Activated naive CD4-positive, alpha-beta T cell treated with anti-CD3 and anti-CD28 coated beads for 36 hours (primary cell): Measurements from ENCODE around the gene SELP. TPM values are rescaled to one million over a fixed set of nuclear protein-coding genes. Genes with fewer than 3 reads are reported as not detected.

Experiments used
- CTCF ChIA-PET: fragments of 350-600 bp; sonication (Branson Sonifier 250); formaldehyde crosslinking; loops from one replicate; lab custom pipeline; 2021; ENCODE audit warnings: antibody characterized with exemption; lab: Charles Lee
- DNase-seq: peaks from one replicate; pipeline ENCODE4 v3.0.0-alpha.2; 2020
- H3K27ac Mint-ChIP-seq: one replicate; pipeline ENCODE4 v1.8.0; 2021; ENCODE audit warnings: mild to moderate bottlenecking, mixed read lengths
- H3K27me3 Mint-ChIP-seq: one replicate; pipeline ENCODE4 v1.8.0; 2021; ENCODE audit warnings: low read depth, mixed read lengths
- H3K36me3 Mint-ChIP-seq: one replicate; pipeline ENCODE4 v1.8.0; 2021; ENCODE audit warnings: low read depth, mixed read lengths
- H3K4me1 Mint-ChIP-seq: one replicate; pipeline ENCODE4 v1.8.0; 2021; ENCODE audit warnings: low read depth, mixed read lengths
- H3K4me3 Mint-ChIP-seq: one replicate; pipeline ENCODE4 v1.8.0; 2021; ENCODE audit warnings: mild to moderate bottlenecking, moderate library complexity, mixed read lengths
- H3K9me3 Mint-ChIP-seq: one replicate; pipeline ENCODE4 v1.8.0; 2021; ENCODE audit warnings: mixed read lengths
- intact Hi-C: fragments of 100-400 bp; cut with micrococcal nuclease; formaldehyde crosslinking; loops from one replicate; pipeline ENCODE4 v1.15.1; 2023
- total RNA-seq, 2 experiments: library from RNA; stranded (reverse); gene quantifications; one replicate each; pipeline ENCODE4 v1.2.3, GENCODE V29; 2021

Gene SELP
- total RNA-seq, 2 experiments from 2014 or later, result 2.4 to 2.6 TPM

GRCh38 chr1:169618367-169618766, 11.6 kb downstream of the SELP start:
- no peak overlapping the region for H3K27ac Mint-ChIP-seq
- intact Hi-C loops, result no loop called here
- H3K36me3 Mint-ChIP-seq, result no peaks in the 10 kb centered on the region
- H3K4me3 Mint-ChIP-seq, result no peak overlapping the region
- no peak for DNase-seq
- no peaks in the 10 kb centered on the region for H3K9me3 Mint-ChIP-seq
- H3K4me1 Mint-ChIP-seq, result peaks cover 26% of the 10 kb centered on the region
- CTCF ChIA-PET, result no interaction called here
- no peaks in the 10 kb centered on the region for H3K27me3 Mint-ChIP-seq

GRCh38 chr1:169615803-169616202, 14.1 kb downstream of the SELP start:
- CTCF ChIA-PET, result interaction anchor here (0.7 to 7.4 kb wide), 8 partner anchors 10 to 105 kb away, joined by 3 to 68 read pairs (median 3); no protein-coding TSS in a partner anchor
- H3K36me3 Mint-ChIP-seq, result no peaks in the 10 kb centered on the region
- peaks cover 23% of the 10 kb centered on the region for H3K4me1 Mint-ChIP-seq
- H3K4me3 Mint-ChIP-seq, result no peak overlapping the region
- intact Hi-C loops, result no loop called here
- no peaks in the 10 kb centered on the region for H3K27me3 Mint-ChIP-seq
- H3K9me3 Mint-ChIP-seq, result no peaks in the 10 kb centered on the region
- DNase-seq, result no peak
- no peak overlapping the region for H3K27ac Mint-ChIP-seq

GRCh38 chr1:169610858-169611257, 19.1 kb downstream of the SELP start:
- Mint-ChIP-seq H3K36me3 (no peaks in the 10 kb centered on the region), H3K4me3 (no peak overlapping the region), H3K9me3 (no peaks in the 10 kb centered on the region), H3K27me3 (no peaks in the 10 kb centered on the region), H3K4me1 (peaks cover 25% of the 10 kb centered on the region), H3K27ac (no peak overlapping the region)
- intact Hi-C loops, result no loop called here
- DNase-seq, result no peak
- CTCF ChIA-PET, result interaction anchor here (0.8 to 7.4 kb wide), 7 partner anchors 9 to 102 kb away, joined by 3 to 68 read pairs (median 3); partner anchors contain the start of gene F5

DNA sequence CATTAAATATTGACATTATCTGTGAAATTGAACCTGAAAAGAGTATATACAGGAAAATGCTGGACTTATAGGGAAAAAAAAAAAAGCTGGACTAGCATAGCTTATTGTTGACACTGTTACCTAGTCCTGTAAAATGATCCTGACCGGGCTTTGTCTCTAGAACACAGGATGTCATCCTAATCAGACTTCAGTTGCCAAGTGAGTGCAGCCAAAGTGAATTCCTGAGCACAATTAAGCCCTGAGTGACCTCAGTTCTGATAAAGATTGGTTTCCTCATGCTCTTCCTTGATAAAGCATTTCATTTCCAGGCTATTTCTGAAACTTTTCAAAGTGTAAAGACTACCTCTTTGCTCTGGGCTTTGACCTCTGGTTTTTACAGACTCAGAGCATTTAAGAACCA, 19.8 kb downstream of the SELP start:
- intact Hi-C loops, result no loop called here
- H3K4me1 Mint-ChIP-seq, result peaks cover 27% of the 10 kb centered on the region
- no peak overlapping the region for H3K27ac Mint-ChIP-seq
- H3K4me3 Mint-ChIP-seq, result no peak overlapping the region
- no peak for DNase-seq
- CTCF ChIA-PET, result interaction anchor here (0.6 to 1.6 kb wide), 5 partner anchors 9 to 232 kb away, joined by 3 to 8 read pairs (median 3); no protein-coding TSS in a partner anchor
- H3K36me3 Mint-ChIP-seq, result no peaks in the 10 kb centered on the region
- H3K27me3 Mint-ChIP-seq, result no peaks in the 10 kb centered on the region
- H3K9me3 Mint-ChIP-seq, result no peaks in the 10 kb centered on the region

- no peak overlapping the region for H3K27ac Mint-ChIP-seq
- CTCF ChIA-PET, result no interaction called here
- no peaks in the 10 kb centered on the region for H3K36me3 Mint-ChIP-seq
- H3K4me3 Mint-ChIP-seq, result no peak overlapping the region
- intact Hi-C loops, result no loop called here
- no peaks in the 10 kb centered on the region for H3K27me3 Mint-ChIP-seq
- H3K9me3 Mint-ChIP-seq, result no peaks in the 10 kb centered on the region
- H3K4me1 Mint-ChIP-seq, result peaks cover 41% of the 10 kb centered on the region
- DNase-seq, result no peak
Observed at GRCh38 chr1:169608226-169608625, 21.7 kb downstream of the SELP start.

GRCh38 chr1:169604781-169605560, 25.0 kb downstream of the SELP start:
- Mint-ChIP-seq H3K4me1 (peaks cover 62% of the 10 kb centered on the region), H3K4me3 (peak overlapping the region; percentile 5), H3K9me3 (peaks cover 4% of the 10 kb centered on the region), H3K27me3 (no peaks in the 10 kb centered on the region), H3K27ac (peak overlapping the region; percentile 75), H3K36me3 (peaks cover 4% of the 10 kb centered on the region)
- intact Hi-C loops, result loop anchor here (1.0 kb wide), 1 partner anchor 18 kb away; no protein-coding TSS in a partner anchor
- CTCF ChIA-PET, result interaction anchor here (1.0 to 5.5 kb wide), 4 partner anchors 71 to 104 kb away, joined by 4 to 262 read pairs (median 49); partner anchors contain the start of gene SELL
- DNase-seq, result peak; percentile 77

DNA sequence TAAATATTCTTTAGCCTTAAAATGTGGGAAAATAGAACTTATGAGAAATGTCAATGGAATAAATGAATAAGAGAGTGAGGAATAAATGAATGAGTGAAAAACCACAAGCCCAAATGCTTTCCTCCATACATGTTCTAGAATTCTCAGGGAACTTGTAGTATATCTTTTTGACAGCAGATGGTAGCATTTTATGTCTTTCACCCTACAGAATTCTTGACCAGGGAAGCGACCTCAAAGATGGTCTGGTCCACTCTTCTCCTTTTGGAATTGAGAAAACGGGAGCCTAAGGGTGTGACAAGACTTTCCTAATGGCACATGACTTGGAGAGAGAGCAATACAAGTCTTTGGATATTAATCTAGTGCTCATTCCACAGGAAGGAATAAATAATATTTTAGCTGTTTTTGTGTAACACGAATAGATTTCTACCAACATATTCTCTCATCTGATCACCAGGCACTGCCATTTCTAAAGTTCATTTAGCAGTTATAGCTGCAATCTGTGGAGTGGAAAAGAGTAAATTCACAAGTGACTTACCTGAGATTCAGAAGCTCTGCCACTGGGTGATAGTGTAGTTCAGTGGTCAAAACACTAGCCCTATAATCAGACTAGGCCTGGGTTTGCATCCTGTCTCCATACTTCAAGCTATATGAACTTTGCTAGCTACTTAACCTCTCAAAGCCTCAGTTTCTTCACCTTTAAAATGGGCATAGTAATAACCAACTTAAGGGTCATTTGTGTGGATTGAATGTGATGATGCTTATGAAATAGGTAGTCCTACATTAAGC, 28.6 kb downstream of the SELP start:
- peak; percentile 34 for DNase-seq
- Mint-ChIP-seq H3K4me3 (no peak overlapping the region), H3K9me3 (peaks cover 4% of the 10 kb centered on the region), H3K27ac (peak overlapping the region; percentile 84), H3K4me1 (peaks cover 62% of the 10 kb centered on the region), H3K36me3 (peaks cover 4% of the 10 kb centered on the region), H3K27me3 (no peaks in the 10 kb centered on the region)
- intact Hi-C loops, result loop anchor here (1.0 to 2.0 kb wide), 6 partner anchors 15 to 208 kb away; partner anchors contain the start of genes F5, METTL18 and SELL
- CTCF ChIA-PET, result interaction anchor here (0.5 to 5.5 kb wide), 41 partner anchors 8 to 291 kb away, joined by 3 to 262 read pairs (median 8); partner anchors contain the start of genes F5, METTL18, SELL and SELP

GRCh38 chr1:169595764-169596711, 33.9 kb downstream of the SELP start:
- CTCF ChIA-PET, result interaction anchor here (0.7 to 3.0 kb wide), 9 partner anchors 9 to 214 kb away, joined by 3 to 15 read pairs (median 4); partner anchors contain the start of gene F5
- Mint-ChIP-seq H3K4me1 (peaks cover 63% of the 10 kb centered on the region), H3K4me3 (no peak overlapping the region), H3K36me3 (no peaks in the 10 kb centered on the region), H3K9me3 (no peaks in the 10 kb centered on the region), H3K27ac (no peak overlapping the region), H3K27me3 (no peaks in the 10 kb centered on the region)
- intact Hi-C loops, result loop anchor here (2.0 kb wide), 4 partner anchors 135 to 473 kb away; partner anchors contain the start of gene NME7
- DNase-seq, result peak; percentile 70

GRCh38 chr1:169594391-169594790, 35.5 kb downstream of the SELP start:
- H3K9me3 Mint-ChIP-seq, result no peaks in the 10 kb centered on the region
- CTCF ChIA-PET, result interaction anchor here (0.6 to 3.0 kb wide), 6 partner anchors 8 to 215 kb away, joined by 3 to 15 read pairs (median 8); partner anchors contain the start of gene F5
- peak overlapping the region; percentile 63 for H3K4me3 Mint-ChIP-seq
- peak overlapping the region; percentile 88 for H3K27ac Mint-ChIP-seq
- DNase-seq, result peak; percentile 73
- no peaks in the 10 kb centered on the region for H3K36me3 Mint-ChIP-seq
- intact Hi-C loops, result loop anchor here (1.0 to 5.0 kb wide), 6 partner anchors 8 to 1718 kb away; partner anchors contain the start of genes F5, FMO4 and NME7
- no peaks in the 10 kb centered on the region for H3K27me3 Mint-ChIP-seq
- peaks cover 63% of the 10 kb centered on the region for H3K4me1 Mint-ChIP-seq

DNA sequence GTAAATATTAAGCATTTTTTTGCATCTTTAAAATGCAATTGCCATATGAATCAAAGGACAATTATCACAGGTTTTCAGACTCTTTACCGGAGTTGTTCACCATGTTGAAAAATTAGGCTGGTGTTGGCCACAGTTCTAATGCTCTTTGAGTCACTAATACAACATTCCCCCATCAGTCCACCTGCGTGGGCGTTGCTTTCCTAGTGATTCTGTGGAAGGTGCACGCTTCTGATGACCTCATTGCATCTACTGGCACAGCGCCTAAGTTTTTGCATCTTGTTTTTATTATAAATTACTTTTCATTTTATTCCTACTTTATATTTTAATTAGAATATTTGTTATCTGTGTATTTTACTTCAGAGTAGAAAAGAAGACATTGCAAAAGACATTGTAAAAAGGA, 39.0 kb downstream of the SELP start:
- CTCF ChIA-PET, result interaction anchor here (3.1 kb wide), 1 partner anchor 121 kb away, joined by 8 read pairs; no protein-coding TSS in a partner anchor
- H3K4me1 Mint-ChIP-seq, result peaks cover 88% of the 10 kb centered on the region
- H3K4me3 Mint-ChIP-seq, result no peak overlapping the region
- no peak for DNase-seq
- H3K36me3 Mint-ChIP-seq, result no peaks in the 10 kb centered on the region
- intact Hi-C loops, result loop anchor here (5.0 kb wide), 1 partner anchor 1721 kb away; the partner anchor contains the start of gene FMO4
- H3K27ac Mint-ChIP-seq, result no peak overlapping the region
- H3K9me3 Mint-ChIP-seq, result no peaks in the 10 kb centered on the region
- no peaks in the 10 kb centered on the region for H3K27me3 Mint-ChIP-seq
